Peyer's patch (tissue), 4 donors: Measurements from ENCODE around the gene MRM1. TPM values are rescaled to one million over a fixed set of nuclear protein-coding genes. Genes with fewer than 3 reads are reported as not detected.
"Not testable (repeated sequence)": the region's sequence is repeated elsewhere in the genome, so short reads cannot be mapped to it uniquely, and the experiment has no call there.

Experiments used
- DNase-seq, 3 donors: peaks; one replicate each; pipeline ENCODE4 v3.0.0-alpha.2; 2017 to 2019
- H3K27ac ChIP-seq, 4 donors: fragments of 200-600 bp; sonication (generic); one replicate each; pipeline ENCODE4 v1.5.1; 2016 to 2019
- H3K27me3 ChIP-seq, 2 donors: fragments of 200-600 bp; sonication (generic); one replicate each; pipeline ENCODE4 v1.5.1; 2019
- H3K36me3 ChIP-seq, 3 donors: fragments of 200-600 bp; sonication (generic); one replicate each; pipeline ENCODE4 v1.5.1; 2016 to 2019
- H3K4me1 ChIP-seq, 4 donors: fragments of 200-600 bp; sonication (generic); one replicate each; pipeline ENCODE4 v1.5.1; 2016 to 2019
- H3K4me3 ChIP-seq, 4 donors: fragments of 200-600 bp; sonication (generic); 1 replicate in 3 of 4; 2 replicates in 1 of 4; pipeline ENCODE4 v1.5.1; 2016 to 2019; ENCODE audit warnings: mild to moderate bottlenecking in 1 of 4
- H3K9me3 ChIP-seq, 4 donors: fragments of 200-600 bp; sonication (generic); one replicate each; pipeline ENCODE4 v1.5.1; 2016 to 2019; ENCODE audit warnings: mild to moderate bottlenecking in 1 of 4
- POLR2A ChIP-seq, 2 donors: fragments of 450-650 bp; IDR thresholded peaks; one replicate each; pipeline ENCODE4 v1.5.1; 2017; ENCODE audit warnings: antibody characterized with exemption in 2 of 2, mild to moderate bottlenecking in 2 of 2, moderate library complexity in 2 of 2
- total RNA-seq, 4 donors: library from RNA; depleted of rRNA; stranded (reverse); fragments of >200 nt; gene quantifications; one replicate each; pipeline ENCODE4 v1.1.0, GENCODE V29; 2016
- TF ChIP-seq, protein P1 (sequence below), 6 experiments: fragments of 450-650 bp in 4 of 6; fragments of 200-600 bp in 2 of 6; sonication (generic) in 1 of 6; IDR thresholded peaks; one replicate each; pipeline ENCODE4 v1.5.1; 2017 to 2019; ENCODE audit warnings: antibody characterized with exemption in 6 of 6, mild to moderate bottlenecking in 3 of 6, moderate library complexity in 1 of 6

Gene MRM1
- total RNA-seq, 4 donors from 2014 or later = 6.6 to 18.8 (median 13.9) TPM

DNA sequence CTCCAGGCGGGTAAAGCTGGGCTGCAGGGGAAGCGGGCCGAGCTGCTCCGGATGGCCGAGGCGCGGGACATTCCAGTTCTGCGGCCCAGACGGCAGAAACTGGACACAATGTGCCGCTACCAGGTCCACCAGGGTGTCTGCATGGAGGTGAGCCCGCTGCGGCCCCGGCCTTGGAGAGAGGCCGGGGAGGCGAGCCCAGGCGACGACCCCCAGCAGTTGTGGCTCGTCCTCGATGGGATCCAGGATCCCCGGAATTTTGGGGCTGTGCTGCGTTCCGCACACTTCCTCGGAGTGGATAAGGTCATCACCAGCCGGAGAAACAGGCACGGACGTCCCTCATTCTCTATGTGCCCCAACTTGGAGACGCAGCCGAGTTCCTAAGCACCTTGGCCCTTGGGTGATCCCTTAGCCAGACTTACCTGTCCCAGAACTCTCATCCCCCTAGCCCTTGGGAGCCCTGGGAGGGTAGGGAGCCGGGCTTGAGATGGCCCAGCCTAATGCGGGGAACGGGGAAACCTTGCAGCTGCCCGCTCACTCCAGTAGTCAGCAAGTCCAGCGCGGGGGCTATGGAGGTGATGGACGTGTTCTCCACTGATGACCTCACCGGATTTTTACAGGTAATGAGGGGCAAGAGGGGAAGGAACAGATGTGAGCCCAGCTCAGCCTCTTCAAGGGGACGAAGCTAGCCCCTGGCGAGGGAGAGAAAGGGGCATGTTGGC is 806 bp downstream of the MRM1 start:
- no peaks in the 10 kb centered on the region for H3K9me3 ChIP-seq
- no peak for TF ChIP-seq POLR2A (IDR thresholded peaks at IDR 0.05)
- TF ChIP-seq, protein P1, sequence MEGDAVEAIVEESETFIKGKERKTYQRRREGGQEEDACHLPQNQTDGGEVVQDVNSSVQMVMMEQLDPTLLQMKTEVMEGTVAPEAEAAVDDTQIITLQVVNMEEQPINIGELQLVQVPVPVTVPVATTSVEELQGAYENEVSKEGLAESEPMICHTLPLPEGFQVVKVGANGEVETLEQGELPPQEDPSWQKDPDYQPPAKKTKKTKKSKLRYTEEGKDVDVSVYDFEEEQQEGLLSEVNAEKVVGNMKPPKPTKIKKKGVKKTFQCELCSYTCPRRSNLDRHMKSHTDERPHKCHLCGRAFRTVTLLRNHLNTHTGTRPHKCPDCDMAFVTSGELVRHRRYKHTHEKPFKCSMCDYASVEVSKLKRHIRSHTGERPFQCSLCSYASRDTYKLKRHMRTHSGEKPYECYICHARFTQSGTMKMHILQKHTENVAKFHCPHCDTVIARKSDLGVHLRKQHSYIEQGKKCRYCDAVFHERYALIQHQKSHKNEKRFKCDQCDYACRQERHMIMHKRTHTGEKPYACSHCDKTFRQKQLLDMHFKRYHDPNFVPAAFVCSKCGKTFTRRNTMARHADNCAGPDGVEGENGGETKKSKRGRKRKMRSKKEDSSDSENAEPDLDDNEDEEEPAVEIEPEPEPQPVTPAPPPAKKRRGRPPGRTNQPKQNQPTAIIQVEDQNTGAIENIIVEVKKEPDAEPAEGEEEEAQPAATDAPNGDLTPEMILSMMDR (IDR thresholded peaks at IDR 0.05) = no peak
- no peaks in the 10 kb centered on the region for H3K27me3 ChIP-seq
- peak in 1 of 3 donors; percentile 51 for DNase-seq
- H3K27ac ChIP-seq = peak overlapping the region; percentile 83 to 85 (median 83)
- H3K36me3 ChIP-seq = peaks cover 0 to 3% (median 0%) of the 10 kb centered on the region in 3 donors
- H3K4me1 ChIP-seq = peaks cover 0 to 48% (median 11%) of the 10 kb centered on the region in 4 donors
- H3K4me3 ChIP-seq = peak overlapping the region; percentile 63 to 94 (median 73)

DNA sequence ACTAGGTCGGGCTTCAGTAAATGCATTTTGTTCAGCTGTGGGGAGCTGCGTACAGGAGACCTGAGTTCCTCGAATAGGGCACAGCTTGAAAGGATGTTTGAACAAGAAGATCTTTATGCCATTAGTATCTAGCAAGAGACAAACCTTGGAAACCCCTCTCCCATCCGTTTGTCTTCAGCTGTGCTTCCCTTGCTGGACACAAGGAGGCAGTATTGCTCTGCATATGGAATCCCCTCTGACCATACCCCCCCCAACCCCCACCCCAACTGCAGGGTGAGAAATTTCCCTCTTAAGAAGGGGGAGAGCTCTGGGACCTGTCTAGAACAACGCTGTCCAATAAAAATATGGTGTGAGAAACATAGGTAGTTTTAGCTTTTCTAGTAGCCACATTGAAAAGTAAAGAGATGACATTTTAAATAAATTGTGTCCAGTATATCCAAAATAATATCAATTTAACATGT is 1.6 kb downstream of the MRM1 start:
- Histone ChIP-seq H3K9me3 (no peaks in the 10 kb centered on the region), H3K4me3 (peak overlapping the region; percentile 63 to 94 (median 73)), H3K4me1 (peaks cover 0 to 43% (median 11%) of the 10 kb centered on the region in 4 donors), H3K36me3 (peaks cover 0 to 3% (median 0%) of the 10 kb centered on the region in 3 donors), H3K27ac (peak overlapping the region in 2 of 4 donors; percentile 83 to 85), H3K27me3 (no peaks in the 10 kb centered on the region)
- TF ChIP-seq POLR2A (IDR thresholded peaks at IDR 0.05) = no peak
- TF ChIP-seq, protein P1 (IDR thresholded peaks at IDR 0.05) = peak; percentile 61 to 87 (median 71)
- DNase-seq = peak in 2 of 3 donors; percentile 78 to 86

DNA sequence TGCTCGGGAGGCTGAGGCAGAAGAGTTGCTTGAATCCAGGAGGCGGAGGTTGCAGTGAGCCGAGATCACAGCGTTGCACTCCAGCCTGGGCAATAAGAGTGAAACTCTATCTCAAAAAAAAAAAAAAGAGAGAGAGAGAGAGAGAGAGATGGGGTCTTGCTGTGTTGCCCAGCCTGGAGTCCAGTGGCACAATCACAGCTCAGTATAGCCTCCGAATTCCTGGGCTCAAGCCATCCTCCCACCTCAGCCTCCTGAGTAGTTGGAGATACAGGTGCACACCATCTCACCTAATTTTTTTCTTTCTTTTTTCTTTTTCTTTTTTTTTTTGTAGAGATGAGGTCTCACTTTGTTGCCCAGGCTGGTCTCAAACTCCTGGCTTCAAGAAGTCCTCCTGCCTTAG is 3.6 kb downstream of the MRM1 start:
- H3K4me1 ChIP-seq = peaks cover 0 to 31% (median 11%) of the 10 kb centered on the region in 4 donors
- not testable (repeated sequence) for H3K27ac ChIP-seq, H3K36me3 ChIP-seq, H3K27me3 ChIP-seq, H3K9me3 ChIP-seq, DNase-seq, H3K4me3 ChIP-seq

DNA sequence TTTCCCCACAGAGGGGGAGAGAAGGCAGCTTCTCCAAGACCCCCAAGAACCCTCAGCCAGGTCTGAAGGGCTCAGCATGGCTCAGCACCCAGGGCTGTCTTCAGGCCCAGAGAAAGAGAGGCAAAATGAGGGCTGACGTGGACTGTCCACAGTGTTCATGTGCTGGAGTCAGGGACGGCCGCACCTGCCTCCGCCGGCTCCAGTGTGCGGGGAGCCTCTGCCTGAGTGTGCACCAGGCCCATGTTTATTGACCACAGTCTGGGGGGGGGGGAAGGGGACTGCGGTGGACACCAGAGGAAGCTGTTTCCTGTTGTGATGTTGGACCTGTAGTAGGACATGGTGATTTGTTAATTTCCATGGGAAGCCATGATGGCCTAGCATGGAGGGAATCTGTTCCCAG is 6.9 kb downstream of the MRM1 start:
- DNase-seq = peak in 1 of 3 donors; percentile 36
- H3K36me3 ChIP-seq = no peaks in the 10 kb centered on the region

DNA sequence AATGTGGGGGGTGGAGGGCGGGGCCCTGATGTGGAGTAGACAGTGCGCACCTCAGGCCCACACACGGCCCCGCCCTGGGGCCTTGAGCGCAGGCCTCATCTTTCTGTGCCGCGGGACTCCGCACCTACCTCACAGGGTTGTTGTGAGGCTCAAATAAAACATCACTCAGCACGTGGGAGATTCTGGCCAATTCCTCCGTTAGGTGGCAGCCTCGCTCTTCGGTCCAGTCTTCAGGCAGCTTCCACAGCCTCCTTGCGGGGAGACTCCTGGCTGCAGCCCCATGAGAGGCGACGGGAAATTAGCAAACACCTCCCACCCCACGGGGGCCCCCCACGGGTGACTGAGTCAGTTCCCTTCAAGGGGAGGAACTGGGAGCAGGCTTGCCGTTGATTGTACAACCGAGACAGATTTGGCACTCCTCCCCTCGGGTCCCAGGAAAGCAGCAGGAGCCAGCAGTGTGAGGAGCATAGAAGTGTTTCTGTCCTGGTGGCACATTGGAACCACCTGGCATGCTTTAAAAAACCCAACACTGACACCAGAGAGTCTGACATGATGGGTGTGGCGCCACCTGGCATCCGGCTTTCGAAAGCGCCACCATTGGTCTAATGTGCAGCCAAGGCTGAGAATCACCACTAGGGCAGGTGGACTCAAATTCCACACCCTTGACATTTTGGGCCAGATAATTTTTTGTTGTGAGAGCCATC is 7.6 kb downstream of the MRM1 start:
- Histone ChIP-seq H3K27ac (no peak overlapping the region), H3K4me3 (no peak overlapping the region), H3K27me3 (no peaks in the 10 kb centered on the region), H3K9me3 (no peaks in the 10 kb centered on the region), H3K4me1 (peaks cover 0 to 7% (median 0%) of the 10 kb centered on the region in 4 donors), H3K36me3 (no peaks in the 10 kb centered on the region)
- DNase-seq = peak in 2 of 3 donors; percentile 64 to 71
- TF ChIP-seq, protein P1 (IDR thresholded peaks at IDR 0.05) = peak in 4 of 6 experiments; percentile 12 to 60 (median 53)
- TF ChIP-seq POLR2A (IDR thresholded peaks at IDR 0.05) = no peak

More for the DNA sequence above, 6.9 kb downstream of the MRM1 start:
- H3K27me3 ChIP-seq = no peaks in the 10 kb centered on the region
- H3K9me3 ChIP-seq = no peaks in the 10 kb centered on the region
- no peak overlapping the region for H3K27ac ChIP-seq
- H3K4me1 ChIP-seq = peaks cover 0 to 8% (median 0%) of the 10 kb centered on the region in 4 donors
- H3K4me3 ChIP-seq = no peak overlapping the region
- no peak for TF ChIP-seq POLR2A (IDR thresholded peaks at IDR 0.05)
- TF ChIP-seq, protein P1 (IDR thresholded peaks at IDR 0.05) = no peak

DNA sequence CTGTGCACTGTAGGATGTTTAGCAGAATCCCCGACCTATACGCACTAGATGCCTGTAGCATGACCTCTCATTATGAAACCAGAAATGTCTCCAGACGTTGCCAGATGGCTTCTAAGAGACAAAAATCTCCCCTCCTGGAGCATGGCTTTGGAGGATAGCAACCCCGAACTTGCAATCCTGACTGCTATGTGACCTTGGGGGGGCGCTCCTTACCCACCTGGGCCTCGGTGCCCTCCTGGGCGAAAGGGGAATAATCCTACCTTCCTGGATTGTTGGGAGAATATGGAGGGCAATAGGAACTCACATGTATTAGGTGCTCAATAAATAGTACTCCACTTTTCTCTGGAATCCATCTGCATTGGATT is 8.1 kb downstream of the MRM1 start:
- Histone ChIP-seq H3K27me3 (no peaks in the 10 kb centered on the region), H3K36me3 (no peaks in the 10 kb centered on the region), H3K9me3 (no peaks in the 10 kb centered on the region), H3K4me3 (no peak overlapping the region), H3K27ac (no peak overlapping the region), H3K4me1 (peaks cover 0 to 7% (median 0%) of the 10 kb centered on the region in 4 donors)
- no peak for TF ChIP-seq POLR2A (IDR thresholded peaks at IDR 0.05)
- TF ChIP-seq, protein P1 (IDR thresholded peaks at IDR 0.05) = no peak
- DNase-seq = peak in 1 of 3 donors; percentile 27
